IPS-11a (cell line): ENCODE measurements around the gene KLRF2.

ENCODE experiments used
- H3K4me3 ChIP-seq: one replicate; pipeline ENCODE4 v1.5.1; 2013; ENCODE audit warnings: low read depth, low read length, control low read depth

Gene KLRF2

GRCh38 chr12:9883175-9883574 is 1.9 kb downstream of the KLRF2 start:
- H3K4me3 ChIP-seq: no peak overlapping the region

- no peak overlapping the region for H3K4me3 ChIP-seq
Measured at GRCh38 chr12:9888665-9889273, 7.5 kb downstream of the KLRF2 start.

GRCh38 chr12:9895215-9895971 is 14.1 kb downstream of the KLRF2 start:
- H3K4me3 ChIP-seq: no peak overlapping the region

GRCh38 chr12:9897535-9897934 is 16.2 kb downstream of the KLRF2 start:
- no peak overlapping the region for H3K4me3 ChIP-seq

GRCh38 chr12:9899209-9899608 is 17.9 kb downstream of the KLRF2 start:
- no peak overlapping the region for H3K4me3 ChIP-seq

GRCh38 chr12:9900930-9901329 is 19.6 kb downstream of the KLRF2 start:
- H3K4me3 ChIP-seq: no peak overlapping the region

GRCh38 chr12:9902539-9903228 is 21.4 kb downstream of the KLRF2 start:
- no peak overlapping the region for H3K4me3 ChIP-seq

GRCh38 chr12:9906873-9907272 is 25.6 kb downstream of the KLRF2 start:
- no peak overlapping the region for H3K4me3 ChIP-seq

- H3K4me3 ChIP-seq: no peak overlapping the region
Measured at GRCh38 chr12:9907769-9908168, 26.5 kb downstream of the KLRF2 start.

GRCh38 chr12:9908350-9908749 is 27.1 kb downstream of the KLRF2 start:
- no peak overlapping the region for H3K4me3 ChIP-seq

- no peak overlapping the region for H3K4me3 ChIP-seq
Measured at GRCh38 chr12:9909724-9910123, 28.4 kb downstream of the KLRF2 start.

- H3K4me3 ChIP-seq: no peak overlapping the region
Measured at GRCh38 chr12:9910716-9911421, 29.6 kb downstream of the KLRF2 start.

GRCh38 chr12:9911708-9912107 is 30.4 kb downstream of the KLRF2 start:
- no peak overlapping the region for H3K4me3 ChIP-seq

- no peak overlapping the region for H3K4me3 ChIP-seq
Measured at GRCh38 chr12:9919443-9919842, 38.2 kb downstream of the KLRF2 start.

GRCh38 chr12:9920451-9920850 is 39.2 kb downstream of the KLRF2 start:
- no peak overlapping the region for H3K4me3 ChIP-seq

GRCh38 chr12:9922429-9922828 is 41.1 kb downstream of the KLRF2 start:
- no peak overlapping the region for H3K4me3 ChIP-seq

- no peak overlapping the region for H3K4me3 ChIP-seq
Measured at GRCh38 chr12:9925705-9926393, 44.6 kb downstream of the KLRF2 start.

GRCh38 chr12:9926876-9927275 is 45.6 kb downstream of the KLRF2 start:
- no peak overlapping the region for H3K4me3 ChIP-seq

GRCh38 chr12:9928607-9929006 is 47.3 kb downstream of the KLRF2 start:
- H3K4me3 ChIP-seq: no peak overlapping the region

GRCh38 chr12:9931245-9931644 is 50.0 kb downstream of the KLRF2 start:
- no peak overlapping the region for H3K4me3 ChIP-seq

GRCh38 chr12:9932270-9932669 is 51.0 kb downstream of the KLRF2 start, which contains the start of gene CLEC2A:
TSS of gene CLEC2A (minus strand) at chr12:9932370. CDS start at chr12:9932329, 41 bp downstream.
- H3K4me3 ChIP-seq: no peak within 1 kb of the TSS
